Measurements from ENCODE around the gene HIRA.

- TF ChIP-seq, protein P1, sequence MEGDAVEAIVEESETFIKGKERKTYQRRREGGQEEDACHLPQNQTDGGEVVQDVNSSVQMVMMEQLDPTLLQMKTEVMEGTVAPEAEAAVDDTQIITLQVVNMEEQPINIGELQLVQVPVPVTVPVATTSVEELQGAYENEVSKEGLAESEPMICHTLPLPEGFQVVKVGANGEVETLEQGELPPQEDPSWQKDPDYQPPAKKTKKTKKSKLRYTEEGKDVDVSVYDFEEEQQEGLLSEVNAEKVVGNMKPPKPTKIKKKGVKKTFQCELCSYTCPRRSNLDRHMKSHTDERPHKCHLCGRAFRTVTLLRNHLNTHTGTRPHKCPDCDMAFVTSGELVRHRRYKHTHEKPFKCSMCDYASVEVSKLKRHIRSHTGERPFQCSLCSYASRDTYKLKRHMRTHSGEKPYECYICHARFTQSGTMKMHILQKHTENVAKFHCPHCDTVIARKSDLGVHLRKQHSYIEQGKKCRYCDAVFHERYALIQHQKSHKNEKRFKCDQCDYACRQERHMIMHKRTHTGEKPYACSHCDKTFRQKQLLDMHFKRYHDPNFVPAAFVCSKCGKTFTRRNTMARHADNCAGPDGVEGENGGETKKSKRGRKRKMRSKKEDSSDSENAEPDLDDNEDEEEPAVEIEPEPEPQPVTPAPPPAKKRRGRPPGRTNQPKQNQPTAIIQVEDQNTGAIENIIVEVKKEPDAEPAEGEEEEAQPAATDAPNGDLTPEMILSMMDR (IDR thresholded peaks at IDR 0.05): no peak
- no peak for TF ChIP-seq POLR2AphosphoS5 (IDR thresholded peaks at IDR 0.05)
Measured at GRCh38 chr22:19476023-19476422, 44.5 kb upstream of the HIRA start.

Data from prostate gland (tissue), 2 donors.